22Rv1 (cell line): Measurements from ENCODE around the gene DNMT3B.

Experiments
- H3K27ac ChIP-seq: fragments of 450-650 bp; 2 replicates; pipeline ENCODE4 v1.5.1; 2017
- ZFX ChIP-seq: fragments of 450-650 bp; IDR thresholded peaks from 2 replicates; pipeline ENCODE4 v1.6.1; 2017; ENCODE audit warnings: antibody characterized with exemption, borderline replicate concordance
- TF ChIP-seq, protein P1 (sequence below): fragments of 450-650 bp; IDR thresholded peaks from 2 replicates; pipeline ENCODE4 v1.5.1; 2017; ENCODE audit warnings: mild to moderate bottlenecking

DNMT3B gene

GRCh38 chr20:32845786-32846185, 83.6 kb downstream of the DNMT3B start:
- H3K27ac ChIP-seq, result no peak overlapping the region
- TF ChIP-seq ZFX, result no peak
- TF ChIP-seq, protein P1, sequence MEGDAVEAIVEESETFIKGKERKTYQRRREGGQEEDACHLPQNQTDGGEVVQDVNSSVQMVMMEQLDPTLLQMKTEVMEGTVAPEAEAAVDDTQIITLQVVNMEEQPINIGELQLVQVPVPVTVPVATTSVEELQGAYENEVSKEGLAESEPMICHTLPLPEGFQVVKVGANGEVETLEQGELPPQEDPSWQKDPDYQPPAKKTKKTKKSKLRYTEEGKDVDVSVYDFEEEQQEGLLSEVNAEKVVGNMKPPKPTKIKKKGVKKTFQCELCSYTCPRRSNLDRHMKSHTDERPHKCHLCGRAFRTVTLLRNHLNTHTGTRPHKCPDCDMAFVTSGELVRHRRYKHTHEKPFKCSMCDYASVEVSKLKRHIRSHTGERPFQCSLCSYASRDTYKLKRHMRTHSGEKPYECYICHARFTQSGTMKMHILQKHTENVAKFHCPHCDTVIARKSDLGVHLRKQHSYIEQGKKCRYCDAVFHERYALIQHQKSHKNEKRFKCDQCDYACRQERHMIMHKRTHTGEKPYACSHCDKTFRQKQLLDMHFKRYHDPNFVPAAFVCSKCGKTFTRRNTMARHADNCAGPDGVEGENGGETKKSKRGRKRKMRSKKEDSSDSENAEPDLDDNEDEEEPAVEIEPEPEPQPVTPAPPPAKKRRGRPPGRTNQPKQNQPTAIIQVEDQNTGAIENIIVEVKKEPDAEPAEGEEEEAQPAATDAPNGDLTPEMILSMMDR, result no peak

DNA sequence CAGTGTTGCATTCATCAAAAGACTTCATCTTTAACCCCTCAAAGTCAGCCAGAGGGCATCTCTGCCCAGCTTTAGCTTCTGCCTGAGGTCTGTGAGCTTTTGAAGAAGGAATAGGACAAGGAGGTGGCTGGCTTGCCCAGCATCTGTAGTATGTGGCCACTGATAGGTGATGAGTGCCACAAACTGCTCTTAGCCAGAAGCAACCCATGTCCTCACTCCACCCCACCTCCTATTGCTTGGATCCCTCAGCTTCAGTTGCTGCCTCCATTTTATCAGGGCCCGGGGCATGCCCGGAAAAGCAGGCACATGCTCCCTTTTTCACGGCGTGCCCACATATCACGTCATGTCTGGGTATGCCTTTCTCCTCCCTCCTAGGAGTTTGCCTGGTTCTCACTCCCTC, 84.7 kb downstream of the DNMT3B start:
- no peak for TF ChIP-seq ZFX
- TF ChIP-seq, protein P1, result no peak
- H3K27ac ChIP-seq, result no peak overlapping the region

DNA sequence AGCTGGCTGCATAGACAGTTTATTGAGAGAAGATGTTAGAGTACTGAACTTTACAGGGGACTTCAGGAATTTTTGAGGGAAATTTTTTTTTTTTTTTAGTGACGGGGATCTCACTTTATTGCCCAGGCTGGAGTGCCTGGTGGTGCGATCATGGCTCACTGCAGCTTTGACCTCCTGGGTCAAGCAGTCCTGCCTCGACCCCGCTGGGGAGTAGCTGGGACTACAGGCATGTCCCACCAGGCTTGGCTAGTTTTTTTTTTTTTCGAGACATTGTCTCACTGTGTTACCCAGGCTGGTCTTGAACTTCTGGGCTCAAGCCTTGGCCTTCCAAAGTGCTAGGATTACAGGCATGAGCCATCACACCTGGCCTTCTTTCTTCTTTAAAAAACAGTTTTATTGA, 85.8 kb downstream of the DNMT3B start:
- TF ChIP-seq, protein P1, result no peak
- no peak for TF ChIP-seq ZFX
- H3K27ac ChIP-seq, result no peak overlapping the region

DNA sequence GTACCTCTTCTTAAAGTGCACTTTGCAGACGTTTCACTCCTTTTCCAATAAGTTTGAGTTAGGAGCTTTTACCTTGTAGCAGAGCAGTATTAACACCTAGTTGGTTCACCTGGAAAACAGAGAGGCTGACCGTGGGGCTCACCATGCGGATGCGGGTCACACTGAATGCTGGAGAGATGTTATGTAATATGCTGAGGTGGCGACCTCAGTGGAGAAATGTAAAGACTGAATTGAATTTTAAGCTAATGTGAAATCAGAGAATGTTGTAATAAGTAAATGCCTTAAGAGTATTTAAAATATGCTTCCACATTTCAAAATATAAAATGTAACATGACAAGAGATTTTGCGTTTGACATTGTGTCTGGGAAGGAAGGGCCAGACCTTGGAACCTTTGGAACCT, 86.7 kb downstream of the DNMT3B start:
- no peak for TF ChIP-seq ZFX
- TF ChIP-seq, protein P1, result no peak
- no peak overlapping the region for H3K27ac ChIP-seq

DNA sequence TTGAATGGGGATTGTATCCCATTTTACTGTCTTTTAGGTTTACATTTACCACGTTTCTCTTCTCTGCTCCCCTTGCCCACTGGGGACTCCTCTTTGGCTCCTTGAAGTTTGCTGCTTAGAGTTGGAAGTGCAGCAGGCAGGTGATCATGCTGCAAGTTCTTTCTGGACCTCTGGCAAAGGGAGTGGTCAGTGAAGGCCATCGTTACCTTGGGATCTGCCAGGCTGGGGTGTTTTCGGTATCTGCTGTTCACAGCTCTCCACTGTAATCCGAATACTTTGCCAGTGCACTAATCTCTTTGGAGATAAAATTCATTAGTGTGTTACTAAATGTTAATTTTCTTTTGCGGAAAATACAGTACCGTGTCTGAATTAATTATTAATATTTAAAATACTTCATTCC, 87.4 kb downstream of the DNMT3B start:
- H3K27ac ChIP-seq, result no peak overlapping the region
- TF ChIP-seq, protein P1, result no peak
- no peak for TF ChIP-seq ZFX

DNA sequence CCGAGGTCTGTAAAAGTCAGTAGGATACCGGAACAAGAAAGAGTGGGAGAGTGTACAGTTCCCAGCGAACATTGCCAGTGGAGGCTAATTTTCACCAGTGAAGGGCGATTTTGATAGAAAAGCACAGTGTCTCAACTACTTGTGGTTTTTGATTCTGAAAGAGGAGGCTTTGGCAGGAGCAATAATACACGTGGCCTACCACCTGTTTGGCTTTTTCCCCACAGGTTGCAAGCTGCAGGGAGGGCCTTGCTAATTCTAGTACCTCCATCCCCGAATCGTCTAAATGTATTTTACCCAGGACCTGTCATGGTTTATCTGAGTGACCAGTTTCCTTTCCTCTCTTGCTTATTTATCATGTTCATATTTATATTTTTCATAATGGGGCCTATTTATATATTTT, 93.2 kb downstream of the DNMT3B start:
- no peak overlapping the region for H3K27ac ChIP-seq
- TF ChIP-seq, protein P1, result no peak
- TF ChIP-seq ZFX, result no peak

- TF ChIP-seq, protein P1, result no peak
- TF ChIP-seq ZFX, result no peak
- no peak overlapping the region for H3K27ac ChIP-seq
Observed at GRCh38 chr20:32858189-32858588, 96.0 kb downstream of the DNMT3B start.
